Measurements from ENCODE around the gene EIPR1. TPM values are rescaled to one million over a fixed set of nuclear protein-coding genes. Genes with fewer than 3 reads are reported as not detected.

EIPR1 gene
- total and polyA plus RNA-seq, 2 donors from 2014 or later, result 28.2 to 37.8 TPM

DNA sequence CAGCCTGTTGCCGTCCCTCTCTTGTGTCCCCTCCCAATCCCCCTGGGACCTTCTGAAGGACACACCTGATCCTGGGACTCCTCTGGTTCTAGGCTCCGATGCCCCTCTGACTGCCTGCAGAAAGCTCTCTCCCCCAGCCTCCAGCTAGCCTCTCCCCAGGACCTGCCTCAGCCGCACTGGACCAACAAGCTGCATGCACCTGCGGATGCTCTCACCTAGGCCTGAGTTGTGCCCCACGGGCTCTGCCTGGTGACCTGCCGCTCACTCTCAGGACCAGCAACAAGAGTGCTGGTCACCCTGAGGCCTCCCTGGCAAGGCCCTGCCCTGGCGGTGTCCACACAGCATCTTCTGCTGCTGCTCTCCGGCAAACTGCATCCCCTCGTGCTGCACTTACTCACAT, 63.0 kb downstream of the EIPR1 start:
- Histone ChIP-seq H3K4me3 (ENCODE audit: low read length in 3 of 3) (no peak overlapping the region), H3K9me3 (ENCODE audit: control insufficient read depth in 2 of 3, insufficient read depth in 1 of 3, low read length in 3 of 3) (no peaks in the 10 kb centered on the region), H3K27me3 (ENCODE audit: control insufficient read depth, insufficient read depth, low read length) (no peaks in the 10 kb centered on the region), H3K4me1 (ENCODE audit: control insufficient read depth in 2 of 3, insufficient read depth in 2 of 3, low read depth in 1 of 3, low read length in 3 of 3) (peaks cover 0 to 6% (median 0%) of the 10 kb centered on the region in 3 donors), H3K36me3 (ENCODE audit: control insufficient read depth in 2 of 3, insufficient read depth in 3 of 3, low read length in 3 of 3) (peaks cover 0 to 3% (median 0%) of the 10 kb centered on the region in 3 donors), H3K9ac (ENCODE audit: low read length in 3 of 3) (no peak overlapping the region), H3K27ac (ENCODE audit: low read depth in 2 of 2, low read length in 2 of 2) (no peak overlapping the region)
- DNase-seq, result peak in 1 of 5 donors; percentile 63
- intact Hi-C loops (cut with DNase I), result no loop called here
- TF ChIP-seq, protein P1, sequence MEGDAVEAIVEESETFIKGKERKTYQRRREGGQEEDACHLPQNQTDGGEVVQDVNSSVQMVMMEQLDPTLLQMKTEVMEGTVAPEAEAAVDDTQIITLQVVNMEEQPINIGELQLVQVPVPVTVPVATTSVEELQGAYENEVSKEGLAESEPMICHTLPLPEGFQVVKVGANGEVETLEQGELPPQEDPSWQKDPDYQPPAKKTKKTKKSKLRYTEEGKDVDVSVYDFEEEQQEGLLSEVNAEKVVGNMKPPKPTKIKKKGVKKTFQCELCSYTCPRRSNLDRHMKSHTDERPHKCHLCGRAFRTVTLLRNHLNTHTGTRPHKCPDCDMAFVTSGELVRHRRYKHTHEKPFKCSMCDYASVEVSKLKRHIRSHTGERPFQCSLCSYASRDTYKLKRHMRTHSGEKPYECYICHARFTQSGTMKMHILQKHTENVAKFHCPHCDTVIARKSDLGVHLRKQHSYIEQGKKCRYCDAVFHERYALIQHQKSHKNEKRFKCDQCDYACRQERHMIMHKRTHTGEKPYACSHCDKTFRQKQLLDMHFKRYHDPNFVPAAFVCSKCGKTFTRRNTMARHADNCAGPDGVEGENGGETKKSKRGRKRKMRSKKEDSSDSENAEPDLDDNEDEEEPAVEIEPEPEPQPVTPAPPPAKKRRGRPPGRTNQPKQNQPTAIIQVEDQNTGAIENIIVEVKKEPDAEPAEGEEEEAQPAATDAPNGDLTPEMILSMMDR (IDR thresholded peaks at IDR 0.05; ENCODE audit: borderline replicate concordance, extremely low read depth, insufficient read depth), result no peak
- no peak for FAIRE-seq

DNA sequence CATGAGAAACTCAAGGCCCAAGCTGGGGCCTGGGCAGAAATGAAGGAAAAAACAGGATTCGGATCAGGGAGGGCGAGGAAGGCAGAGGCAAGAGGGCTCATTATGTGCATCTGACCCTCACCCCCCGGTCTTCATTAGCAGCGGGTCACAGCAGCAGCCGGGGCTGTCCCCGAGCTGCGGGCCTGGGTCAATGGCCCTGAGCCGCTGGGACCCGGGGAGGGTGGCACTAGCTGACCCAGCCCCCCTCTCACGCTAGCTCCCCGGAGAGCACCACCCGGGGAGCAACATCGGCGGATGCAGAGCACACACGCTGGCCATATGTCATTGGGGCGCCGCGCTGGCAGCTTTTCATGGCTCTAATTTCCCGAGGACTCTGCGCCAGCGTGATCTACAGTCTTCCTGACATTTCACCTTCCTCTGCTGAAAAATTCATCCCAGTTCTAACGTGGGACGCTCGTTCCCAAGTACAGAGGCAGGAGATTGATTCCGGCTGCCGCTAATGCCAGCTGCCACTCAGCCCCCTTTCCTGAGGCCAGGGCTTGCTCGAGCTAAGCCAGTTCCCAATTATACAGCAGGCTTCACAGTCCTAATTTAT, 63.7 kb downstream of the EIPR1 start:
- Histone ChIP-seq H3K27ac (ENCODE audit: low read depth in 2 of 2, low read length in 2 of 2) (no peak overlapping the region), H3K27me3 (ENCODE audit: control insufficient read depth, insufficient read depth, low read length) (no peaks in the 10 kb centered on the region), H3K36me3 (ENCODE audit: control insufficient read depth in 2 of 3, insufficient read depth in 3 of 3, low read length in 3 of 3) (peaks cover 0 to 3% (median 0%) of the 10 kb centered on the region in 3 donors), H3K9me3 (ENCODE audit: control insufficient read depth in 2 of 3, insufficient read depth in 1 of 3, low read length in 3 of 3) (no peaks in the 10 kb centered on the region), H3K4me3 (ENCODE audit: low read length in 3 of 3) (no peak overlapping the region), H3K9ac (ENCODE audit: low read length in 3 of 3) (peak overlapping the region in 1 of 3 donors; percentile 34), H3K4me1 (ENCODE audit: control insufficient read depth in 2 of 3, insufficient read depth in 2 of 3, low read depth in 1 of 3, low read length in 3 of 3) (peaks cover 0 to 8% (median 0%) of the 10 kb centered on the region in 3 donors)
- FAIRE-seq (no peak), DNase-seq (peak; percentile 68 to 83 (median 74))
- TF ChIP-seq, protein P1 (IDR thresholded peaks at IDR 0.05; ENCODE audit: borderline replicate concordance, extremely low read depth, insufficient read depth), result no peak
- intact Hi-C loops (cut with DNase I), result no loop called here

DNA sequence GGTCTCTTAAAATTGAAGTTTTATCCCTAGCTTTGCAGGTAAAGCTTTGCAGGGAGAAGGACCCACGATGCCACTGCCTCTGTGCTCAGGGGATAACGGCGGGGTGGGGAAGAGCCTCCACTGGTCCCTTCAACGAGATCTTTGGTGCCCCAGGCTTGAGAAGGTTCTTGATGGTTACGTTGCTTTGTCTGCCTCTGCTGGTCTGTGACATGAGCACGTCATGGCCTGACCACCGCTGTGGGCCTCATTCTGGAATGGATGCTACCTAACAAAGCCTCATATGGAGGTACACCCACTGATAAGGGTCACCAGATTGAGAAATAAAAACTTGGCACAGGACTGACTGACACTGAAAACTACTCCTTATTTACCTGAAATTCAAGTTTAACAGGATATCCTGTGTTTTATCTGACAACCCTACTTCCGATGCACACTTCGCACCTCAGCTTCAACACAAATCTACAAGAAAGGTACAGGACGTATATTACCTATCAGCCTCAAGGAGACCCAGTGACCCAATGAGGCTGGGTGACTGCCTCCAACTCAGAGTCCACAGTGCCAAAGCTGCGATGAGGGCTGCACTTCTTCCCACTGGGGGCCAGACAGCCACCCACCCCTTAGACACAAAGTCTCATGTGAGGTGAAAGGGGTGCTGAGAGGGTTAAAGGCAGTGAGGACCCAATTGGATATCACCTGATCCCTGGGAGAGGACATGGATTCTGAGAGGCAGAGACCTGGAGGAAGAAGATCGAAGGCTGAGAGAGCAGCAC, 64.9 kb downstream of the EIPR1 start:
- Histone ChIP-seq H3K36me3 (ENCODE audit: control insufficient read depth in 2 of 3, insufficient read depth in 3 of 3, low read length in 3 of 3) (no peaks in the 10 kb centered on the region), H3K27me3 (ENCODE audit: control insufficient read depth, insufficient read depth, low read length) (no peaks in the 10 kb centered on the region), H3K9ac (ENCODE audit: low read length in 3 of 3) (no peak overlapping the region), H3K9me3 (ENCODE audit: control insufficient read depth in 2 of 3, insufficient read depth in 1 of 3, low read length in 3 of 3) (no peaks in the 10 kb centered on the region), H3K27ac (ENCODE audit: low read depth in 2 of 2, low read length in 2 of 2) (no peak overlapping the region), H3K4me3 (ENCODE audit: low read length in 3 of 3) (no peak overlapping the region), H3K4me1 (ENCODE audit: control insufficient read depth in 2 of 3, insufficient read depth in 2 of 3, low read depth in 1 of 3, low read length in 3 of 3) (peaks cover 0 to 8% (median 0%) of the 10 kb centered on the region in 3 donors)
- DNase-seq, result peak in 1 of 5 donors; percentile 27
- TF ChIP-seq, protein P1 (IDR thresholded peaks at IDR 0.05; ENCODE audit: borderline replicate concordance, extremely low read depth, insufficient read depth), result no peak
- intact Hi-C loops (cut with DNase I), result no loop called here
- FAIRE-seq, result no peak

Measured in kidney (tissue), 14 donors.